Activated CD4-positive, alpha-beta T cell treated with anti-CD3 and anti-CD28 coated beads, Interleukin-10, Interleukin-2, amounts not matched to agents 100 ng/mL and 50 ng/mL, durations not matched to agents 16 hours and 8 hours (primary cell): Measurements from ENCODE around the gene C1orf226.
A peak's percentile ranks its signal among the peaks of the same experiment; 100 is the strongest.

Experiments
- DNase-seq: peaks from one replicate; pipeline ENCODE4 v3.0.0-alpha.2; 2020

C1orf226 gene

GRCh38 chr1:162386292-162387225, 5.0 kb downstream of the C1orf226 start:
- DNase-seq = no peak

GRCh38 chr1:162387226-162388082, 5.9 kb downstream of the C1orf226 start:
- DNase-seq = no peak

GRCh38 chr1:162388083-162388594, 6.6 kb downstream of the C1orf226 start:
- DNase-seq = no peak

GRCh38 chr1:162388615-162389014, 7.1 kb downstream of the C1orf226 start:
- no peak for DNase-seq

- DNase-seq = no peak
Observed at GRCh38 chr1:162389021-162389818, 7.7 kb downstream of the C1orf226 start.

- no peak for DNase-seq
Observed at GRCh38 chr1:162389971-162390370, 8.4 kb downstream of the C1orf226 start.

- DNase-seq = no peak
Observed at GRCh38 chr1:162390396-162391185, 9.1 kb downstream of the C1orf226 start.

GRCh38 chr1:162391790-162392563, 10.4 kb downstream of the C1orf226 start:
- DNase-seq = peak; percentile 28

GRCh38 chr1:162396201-162396906, 14.8 kb downstream of the C1orf226 start:
- no peak for DNase-seq

GRCh38 chr1:162397039-162397448, 15.5 kb downstream of the C1orf226 start:
- no peak for DNase-seq

GRCh38 chr1:162397943-162398560, 16.5 kb downstream of the C1orf226 start:
- no peak for DNase-seq

GRCh38 chr1:162398999-162399580, 17.6 kb downstream of the C1orf226 start:
- no peak for DNase-seq

GRCh38 chr1:162400790-162401355, 19.3 kb downstream of the C1orf226 start:
- DNase-seq = no peak

GRCh38 chr1:162404550-162405160, 23.1 kb downstream of the C1orf226 start:
- no peak for DNase-seq

GRCh38 chr1:162405800-162406199, 24.3 kb downstream of the C1orf226 start:
- no peak for DNase-seq

GRCh38 chr1:162406811-162407210, 25.3 kb downstream of the C1orf226 start:
- no peak for DNase-seq

- no peak for DNase-seq
Observed at GRCh38 chr1:162407539-162407938, 26.0 kb downstream of the C1orf226 start.

- no peak for DNase-seq
Observed at GRCh38 chr1:162412002-162412401, 30.5 kb downstream of the C1orf226 start, which contains the start of gene SH2D1B. Gene SH2D1B (minus strand): TSS chr1:162412136. CDS start chr1:162412016, 120 bp downstream.
